Spleen (tissue), 7 donors: ENCODE measurements around the gene PIGB.

Source experiments
- POLR2A ChIP-seq, 3 donors: fragments of 450-650 bp; IDR thresholded peaks; one replicate each; pipeline ENCODE4 v1.5.1; 2017; ENCODE audit warnings: antibody characterized with exemption in 3 of 3, mild to moderate bottlenecking in 1 of 3
- POLR2AphosphoS5 ChIP-seq, 3 donors: sonication (generic); formaldehyde crosslinking; IDR thresholded peaks; one replicate each; pipeline ENCODE4 v1.5.1; 2017; ENCODE audit warnings: antibody characterized with exemption in 3 of 3
- TF ChIP-seq, protein P1 (sequence below), 11 experiments: fragments of 200-600 bp in 7 of 11; fragments of 450-650 bp in 4 of 11; sonication (generic) in 4 of 11; IDR thresholded peaks in 8 of 11; conservative IDR thresholded peaks in 3 of 11; 1 replicate in 7 of 11; 2 replicates in 4 of 11; pipeline versions ENCODE4 v1.4.0 to v1.8.0; 2016 to 2021; ENCODE audit warnings: antibody characterized with exemption in 11 of 11, inconsistent platforms in 4 of 11, mild to moderate bottlenecking in 1 of 11
- donor health status: DM: no; HTN: no; CAD: no; lungs with moderate emphysema.
- donor health status: DM: no; HTN: no; CAD: no.
- donor health status: DM: no; HTN: no; CAD: no.

DNA sequence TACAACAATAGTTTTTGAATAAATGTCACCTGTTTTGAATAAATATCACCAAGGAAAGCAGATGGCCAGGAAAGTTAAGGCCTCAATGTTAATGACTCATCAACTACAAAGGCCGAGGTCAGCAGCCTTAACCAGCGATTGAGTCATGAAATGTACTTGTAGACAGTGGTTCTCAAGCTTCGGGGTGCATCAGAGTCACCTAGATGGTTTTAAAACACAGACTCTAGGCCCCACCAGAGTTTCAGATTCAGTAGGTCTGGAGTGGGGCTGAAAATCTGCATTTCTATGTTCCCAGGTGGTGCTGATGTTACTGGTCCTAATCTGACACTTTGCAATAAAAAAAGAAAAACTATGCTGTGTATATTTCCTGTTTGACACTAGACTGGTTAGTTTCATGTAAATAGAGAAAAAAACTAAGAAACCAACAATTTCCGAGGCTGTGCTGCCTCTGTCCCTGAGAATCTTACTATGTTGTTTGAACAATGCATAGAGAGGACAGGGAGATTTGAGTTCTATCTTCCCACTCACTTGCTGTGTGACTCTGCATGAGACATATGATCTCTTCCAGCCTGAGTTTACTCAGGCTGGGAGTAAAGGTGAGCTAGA is 39.2 kb upstream of the PIGB start:
- TF ChIP-seq, protein P1, sequence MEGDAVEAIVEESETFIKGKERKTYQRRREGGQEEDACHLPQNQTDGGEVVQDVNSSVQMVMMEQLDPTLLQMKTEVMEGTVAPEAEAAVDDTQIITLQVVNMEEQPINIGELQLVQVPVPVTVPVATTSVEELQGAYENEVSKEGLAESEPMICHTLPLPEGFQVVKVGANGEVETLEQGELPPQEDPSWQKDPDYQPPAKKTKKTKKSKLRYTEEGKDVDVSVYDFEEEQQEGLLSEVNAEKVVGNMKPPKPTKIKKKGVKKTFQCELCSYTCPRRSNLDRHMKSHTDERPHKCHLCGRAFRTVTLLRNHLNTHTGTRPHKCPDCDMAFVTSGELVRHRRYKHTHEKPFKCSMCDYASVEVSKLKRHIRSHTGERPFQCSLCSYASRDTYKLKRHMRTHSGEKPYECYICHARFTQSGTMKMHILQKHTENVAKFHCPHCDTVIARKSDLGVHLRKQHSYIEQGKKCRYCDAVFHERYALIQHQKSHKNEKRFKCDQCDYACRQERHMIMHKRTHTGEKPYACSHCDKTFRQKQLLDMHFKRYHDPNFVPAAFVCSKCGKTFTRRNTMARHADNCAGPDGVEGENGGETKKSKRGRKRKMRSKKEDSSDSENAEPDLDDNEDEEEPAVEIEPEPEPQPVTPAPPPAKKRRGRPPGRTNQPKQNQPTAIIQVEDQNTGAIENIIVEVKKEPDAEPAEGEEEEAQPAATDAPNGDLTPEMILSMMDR (IDR thresholded peaks at IDR 0.05 in 8 of 11, conservative IDR thresholded peaks at IDR 0.05 in 3 of 11), result no peak
- TF ChIP-seq POLR2AphosphoS5 (IDR thresholded peaks at IDR 0.05) (no peak), POLR2A (IDR thresholded peaks at IDR 0.05) (no peak)
